GM12801 (cell line): ENCODE results near the gene IPPK.

Experiments used
- TF ChIP-seq, protein P1 (sequence below): IDR thresholded peaks from one replicate; pipeline ENCODE4 v1.5.1; 2011; ENCODE audit warnings: control low read depth; ENCODE audit not compliant: insufficient read length; ENCODE audit errors: extremely low read depth

The IPPK gene, protein sequence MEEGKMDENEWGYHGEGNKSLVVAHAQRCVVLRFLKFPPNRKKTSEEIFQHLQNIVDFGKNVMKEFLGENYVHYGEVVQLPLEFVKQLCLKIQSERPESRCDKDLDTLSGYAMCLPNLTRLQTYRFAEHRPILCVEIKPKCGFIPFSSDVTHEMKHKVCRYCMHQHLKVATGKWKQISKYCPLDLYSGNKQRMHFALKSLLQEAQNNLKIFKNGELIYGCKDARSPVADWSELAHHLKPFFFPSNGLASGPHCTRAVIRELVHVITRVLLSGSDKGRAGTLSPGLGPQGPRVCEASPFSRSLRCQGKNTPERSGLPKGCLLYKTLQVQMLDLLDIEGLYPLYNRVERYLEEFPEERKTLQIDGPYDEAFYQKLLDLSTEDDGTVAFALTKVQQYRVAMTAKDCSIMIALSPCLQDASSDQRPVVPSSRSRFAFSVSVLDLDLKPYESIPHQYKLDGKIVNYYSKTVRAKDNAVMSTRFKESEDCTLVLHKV

GRCh38 chr9:92669890-92670708 lies at the start of gene IPPK:
IPPK (minus strand) TSS chr9:92670131; CDS start chr9:92669988, 143 bp downstream.
- TF ChIP-seq, protein P1, sequence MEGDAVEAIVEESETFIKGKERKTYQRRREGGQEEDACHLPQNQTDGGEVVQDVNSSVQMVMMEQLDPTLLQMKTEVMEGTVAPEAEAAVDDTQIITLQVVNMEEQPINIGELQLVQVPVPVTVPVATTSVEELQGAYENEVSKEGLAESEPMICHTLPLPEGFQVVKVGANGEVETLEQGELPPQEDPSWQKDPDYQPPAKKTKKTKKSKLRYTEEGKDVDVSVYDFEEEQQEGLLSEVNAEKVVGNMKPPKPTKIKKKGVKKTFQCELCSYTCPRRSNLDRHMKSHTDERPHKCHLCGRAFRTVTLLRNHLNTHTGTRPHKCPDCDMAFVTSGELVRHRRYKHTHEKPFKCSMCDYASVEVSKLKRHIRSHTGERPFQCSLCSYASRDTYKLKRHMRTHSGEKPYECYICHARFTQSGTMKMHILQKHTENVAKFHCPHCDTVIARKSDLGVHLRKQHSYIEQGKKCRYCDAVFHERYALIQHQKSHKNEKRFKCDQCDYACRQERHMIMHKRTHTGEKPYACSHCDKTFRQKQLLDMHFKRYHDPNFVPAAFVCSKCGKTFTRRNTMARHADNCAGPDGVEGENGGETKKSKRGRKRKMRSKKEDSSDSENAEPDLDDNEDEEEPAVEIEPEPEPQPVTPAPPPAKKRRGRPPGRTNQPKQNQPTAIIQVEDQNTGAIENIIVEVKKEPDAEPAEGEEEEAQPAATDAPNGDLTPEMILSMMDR: no peak

DNA sequence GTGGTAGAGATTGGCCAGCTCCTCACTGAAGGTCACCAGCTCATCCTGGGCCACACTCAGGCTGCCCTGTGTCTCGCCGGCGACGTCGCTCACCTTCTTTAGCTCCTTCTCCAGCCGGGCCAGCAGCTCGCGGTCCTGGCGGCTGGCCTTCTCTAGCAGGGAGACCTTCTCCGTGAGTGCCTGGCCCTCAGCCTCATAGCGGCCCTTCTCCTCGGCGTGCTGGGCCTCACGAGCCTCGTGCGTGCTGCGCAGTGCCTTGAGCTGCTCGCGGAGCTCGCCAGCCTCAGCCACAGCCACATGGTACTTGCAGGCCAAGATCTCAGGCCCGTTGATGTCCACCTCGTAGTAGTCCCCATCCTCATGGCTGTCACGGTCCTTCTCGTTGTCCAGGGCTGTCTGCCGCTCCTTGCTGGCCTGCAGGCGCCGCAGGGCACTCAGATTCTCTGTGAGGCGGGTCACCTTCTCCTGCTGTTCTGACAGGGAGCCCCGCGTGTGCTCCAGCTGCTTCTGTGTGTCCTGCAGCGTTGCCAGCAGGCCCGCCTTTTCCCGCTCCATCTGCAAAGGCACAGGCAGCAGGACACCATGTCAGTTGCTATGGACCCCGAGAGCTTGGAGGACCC lies 49.2 kb upstream of the IPPK start:
- TF ChIP-seq, protein P1: no peak

GRCh38 chr9:92718086-92719001 lies 48.4 kb upstream of the IPPK start:
- TF ChIP-seq, protein P1: no peak

GRCh38 chr9:92717201-92718085 lies 47.5 kb upstream of the IPPK start:
- TF ChIP-seq, protein P1: no peak

DNA sequence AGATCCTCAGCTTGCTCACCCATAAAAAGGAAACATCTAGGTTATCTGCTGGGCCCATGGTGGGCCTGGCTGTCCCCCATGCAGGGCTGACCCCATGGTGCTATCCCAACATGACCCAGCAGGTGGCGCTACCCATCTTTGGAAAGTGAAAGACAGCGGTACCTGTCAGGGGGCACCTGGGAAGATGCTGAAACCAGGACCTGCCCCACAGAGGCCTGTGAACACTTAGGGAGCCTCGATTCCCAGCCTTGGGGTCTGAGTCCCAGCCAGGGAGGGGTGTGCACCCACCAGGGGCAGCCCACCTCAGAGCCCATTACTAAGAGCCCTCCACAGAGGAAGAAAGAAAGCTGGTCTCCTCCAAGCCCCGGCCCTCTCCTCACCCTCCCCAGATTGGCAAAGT lies 46.6 kb upstream of the IPPK start:
- TF ChIP-seq, protein P1: no peak

DNA sequence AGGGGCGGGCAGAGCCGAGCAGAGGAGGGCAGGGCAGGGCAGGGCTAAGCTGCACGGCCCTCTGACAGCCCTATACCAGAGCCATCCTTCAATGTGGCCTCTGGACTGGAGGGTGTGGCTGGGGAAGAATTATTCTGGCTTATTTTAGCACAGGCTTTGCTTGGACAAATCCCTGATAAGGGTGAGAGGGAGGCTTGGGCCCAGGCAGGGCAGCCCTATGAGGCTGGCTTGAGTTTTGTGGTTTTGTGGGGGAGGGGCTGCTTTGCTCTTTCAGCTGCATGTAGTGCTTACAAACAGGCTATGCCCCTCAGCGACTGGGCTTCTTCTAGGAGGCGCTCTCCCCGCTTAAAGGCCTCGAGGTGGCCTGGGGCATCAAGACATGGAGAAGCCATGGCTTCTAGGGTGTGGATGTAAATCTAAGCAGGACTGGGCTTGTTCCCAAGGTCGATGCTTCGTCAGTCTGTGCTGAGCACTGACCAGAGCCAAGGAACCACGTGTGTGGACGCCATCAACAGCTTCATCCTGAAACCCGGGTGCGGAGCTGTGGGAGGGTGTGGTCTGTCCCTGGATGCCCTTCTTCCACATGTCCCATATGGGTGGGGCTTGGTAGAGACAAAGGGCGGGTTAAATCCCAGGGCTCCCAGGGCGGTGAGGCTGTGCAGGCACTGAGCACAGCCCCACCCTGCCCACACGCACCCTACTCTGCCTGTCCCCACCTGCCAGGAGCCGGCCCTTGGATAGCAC lies 45.7 kb upstream of the IPPK start:
- TF ChIP-seq, protein P1: no peak
